Stomach (tissue), 9 donors: Measurements from ENCODE around the gene CCDC78. TPM values are rescaled to one million over a fixed set of nuclear protein-coding genes. Genes with fewer than 3 reads are reported as not detected.
"Not testable (repeated sequence)": the region's sequence is repeated elsewhere in the genome, so short reads cannot be mapped to it uniquely, and the experiment has no call there.

Experiments used
- DNase-seq, 2 donors: peaks; one replicate each; pipeline versions ENCODE4 v3.0.0 to v3.0.0-alpha.2; 2013 to 2019
- H3K27ac ChIP-seq, 5 donors: fragments of 200-600 bp in 4 of 5; sonication (generic) in 4 of 5; one replicate each; pipeline ENCODE4 v1.5.1; 2013 to 2019; ENCODE audit warnings: mild to moderate bottlenecking in 1 of 5, moderate library complexity in 1 of 5
- H3K27me3 ChIP-seq, 3 donors: fragments of 200-600 bp; sonication (generic); one replicate each; pipeline ENCODE4 v1.5.1; 2017 to 2019; ENCODE audit warnings: mixed run types in 1 of 3
- H3K36me3 ChIP-seq, 4 donors: fragments of 200-600 bp; sonication (generic); 1 replicate in 3 of 4; 2 replicates in 1 of 4; pipeline ENCODE4 v1.5.1; 2016 to 2019
- H3K4me1 ChIP-seq, 4 donors: fragments of 200-600 bp; sonication (generic); one replicate each; pipeline ENCODE4 v1.5.1; 2016 to 2019
- H3K4me3 ChIP-seq, 4 donors: fragments of 200-600 bp; sonication (generic) in 3 of 4; one replicate each; pipeline ENCODE4 v1.5.1; 2016 to 2019; ENCODE audit warnings: mild to moderate bottlenecking in 1 of 4
- H3K9me3 ChIP-seq, 4 donors: fragments of 200-600 bp; sonication (generic); one replicate each; pipeline ENCODE4 v1.5.1; 2016 to 2019
- CTCF ChIP-seq, 7 experiments: fragments of 450-650 bp in 4 of 7; fragments of 200-600 bp in 3 of 7; sonication (generic) in 3 of 7; IDR thresholded peaks; one replicate each; pipeline ENCODE4 v1.5.1; 2016 to 2019; ENCODE audit warnings: antibody characterized with exemption in 7 of 7, control low read depth in 2 of 7, mild to moderate bottlenecking in 1 of 7
- EP300 ChIP-seq: sonication (generic); formaldehyde crosslinking; IDR thresholded peaks from one replicate; pipeline ENCODE4 v1.6.1; 2017; ENCODE audit warnings: antibody characterized with exemption
- POLR2A ChIP-seq, 4 donors: fragments of 450-650 bp; IDR thresholded peaks; one replicate each; pipeline ENCODE4 v1.6.1; 2016; ENCODE audit warnings: antibody characterized with exemption in 4 of 4, control low read depth in 2 of 4, mild to moderate bottlenecking in 1 of 4, moderate library complexity in 1 of 4
- POLR2AphosphoS5 ChIP-seq, 3 donors: sonication (generic); formaldehyde crosslinking; IDR thresholded peaks; one replicate each; pipeline ENCODE4 v1.6.1; 2016; ENCODE audit warnings: antibody characterized with exemption in 3 of 3
- WGBS, 5 donors: extraction: QIAGEN DNeasy Blood & Tissue Kit in 3 of 5; methylation state at CpG; one replicate each; pipeline versions ENCODE4 v1.1.5 to v1.1.7; 2013 to 2018; 5-methylcytosine and 5-hydroxymethylcytosine counted together
- intact Hi-C: fragments of 100-400 bp; cut with DNase I; formaldehyde crosslinking; loops from one replicate; pipeline ENCODE4 v1.15.1; 2023; ENCODE audit warnings: low total_unique reads
- polyA plus RNA-seq, 3 donors: library from polyadenylated mRNA; stranded (reverse); fragments of 200-250 nt; gene quantifications; one replicate each; pipeline ENCODE4 v1.2.3, GENCODE V29; 2013
- total RNA-seq, 5 donors: library from RNA; depleted of rRNA; stranded (reverse); fragments of >200 nt; gene quantifications; one replicate each; pipeline versions ENCODE4 v1.1.0 to v1.2.3, GENCODE V29; 2014 to 2016
- donor health status: healthy with polysubstance abuse.
- donor health status: Bipolar disorder and iron deficiency.
- donor health status: healthy.

CCDC78 gene
- total and polyA plus RNA-seq, 8 donors, result 1.3 to 14.3 (median 1.5) TPM; not detected in 4

DNA sequence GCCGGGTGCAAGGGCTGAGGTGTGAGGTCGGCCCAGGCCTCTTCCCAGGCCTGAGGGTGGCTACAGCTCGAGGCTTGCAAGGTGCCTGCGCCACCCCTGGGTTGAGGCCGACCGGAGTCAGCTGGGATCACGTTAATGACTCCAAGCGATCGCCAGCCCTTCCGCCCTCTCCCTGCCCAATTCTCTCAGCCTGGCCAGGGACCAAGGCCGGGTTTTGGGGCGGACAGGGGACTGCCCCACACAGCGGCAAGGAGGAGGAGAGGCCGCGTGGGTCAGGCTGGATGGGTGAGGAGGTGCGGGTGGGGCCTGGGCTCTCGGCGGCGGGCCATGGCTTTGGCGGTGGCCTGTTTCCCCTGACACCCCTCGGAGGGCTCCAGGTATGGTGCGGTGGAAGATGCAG, 32.9 kb downstream of the CCDC78 start:
- H3K27ac ChIP-seq, result no peak overlapping the region
- peaks cover 11 to 73% (median 45%) of the 10 kb centered on the region in 3 donors for H3K27me3 ChIP-seq
- H3K36me3 ChIP-seq, result no peaks in the 10 kb centered on the region
- no peak for DNase-seq
- intact Hi-C loops, result no loop called here
- no peaks in the 10 kb centered on the region for H3K9me3 ChIP-seq
- 31 to 42% (median 35%) methylated on average over 11 to 22 of the region's 22 CpGs for WGBS, 5 donors
- H3K4me1 ChIP-seq, result peaks cover 45 to 56% (median 51%) of the 10 kb centered on the region in 4 donors
- peak overlapping the region in 1 of 4 donors; percentile 52 for H3K4me3 ChIP-seq
- no peak for TF ChIP-seq POLR2AphosphoS5 (IDR thresholded peaks at IDR 0.05)
- TF ChIP-seq EP300, result no peak
- no peak for TF ChIP-seq CTCF (IDR thresholded peaks at IDR 0.05)
- TF ChIP-seq POLR2A (IDR thresholded peaks at IDR 0.05), result no peak

DNA sequence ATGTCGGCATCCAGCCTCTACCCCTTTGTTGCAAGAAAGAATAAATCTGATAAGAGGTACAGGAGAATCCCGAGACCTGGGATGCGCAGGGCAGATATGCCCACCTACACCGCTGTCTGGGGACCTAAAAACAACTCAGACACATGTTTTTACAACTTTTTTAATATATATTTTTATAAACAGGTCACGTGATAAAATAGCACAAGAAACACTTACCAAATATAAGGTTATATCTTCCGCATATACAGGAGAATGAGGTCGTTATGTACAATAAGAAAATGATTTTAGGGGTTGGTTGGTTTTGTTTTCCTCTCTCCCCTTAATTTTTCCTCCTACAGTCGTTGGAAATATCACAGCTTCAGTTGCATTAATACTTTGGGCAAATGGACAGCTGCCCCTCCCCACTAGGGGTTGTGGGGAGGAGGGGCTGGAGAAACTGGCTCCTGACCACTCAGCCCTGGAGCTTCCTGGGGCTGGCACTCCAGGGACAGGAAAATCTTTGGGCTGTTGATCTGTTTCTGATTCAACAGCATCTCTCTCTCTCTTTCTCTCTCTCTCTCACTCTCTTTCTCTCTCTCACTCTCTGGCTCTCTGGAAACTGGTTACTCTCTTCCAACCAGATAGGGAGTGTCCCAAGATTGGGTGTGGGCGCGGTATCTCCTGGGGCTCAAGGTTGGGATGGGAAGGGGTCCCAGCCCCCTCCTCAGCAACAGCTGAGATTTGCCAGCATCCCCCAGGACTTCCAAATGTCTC, 33.7 kb downstream of the CCDC78 start:
- TF ChIP-seq POLR2A (IDR thresholded peaks at IDR 0.05), result no peak
- TF ChIP-seq CTCF (IDR thresholded peaks at IDR 0.05), result no peak
- no peak for TF ChIP-seq POLR2AphosphoS5 (IDR thresholded peaks at IDR 0.05)
- no peak for TF ChIP-seq EP300
- no peaks in the 10 kb centered on the region for H3K9me3 ChIP-seq
- DNase-seq, result no peak
- H3K4me1 ChIP-seq, result peaks cover 45 to 59% (median 56%) of the 10 kb centered on the region in 4 donors
- peaks cover 11 to 64% (median 45%) of the 10 kb centered on the region in 3 donors for H3K27me3 ChIP-seq
- H3K27ac ChIP-seq, result no peak overlapping the region
- 57 to 66% (median 60%) methylated on average over 10 of the region's 10 CpGs for WGBS, 5 donors
- H3K36me3 ChIP-seq, result peaks cover 0 to 7% (median 4%) of the 10 kb centered on the region in 4 donors
- intact Hi-C loops, result no loop called here
- H3K4me3 ChIP-seq, result no peak overlapping the region

- Histone ChIP-seq H3K36me3 (peaks cover 10 to 19% (median 17%) of the 10 kb centered on the region in 4 donors), H3K27me3 (peaks cover 11 to 52% (median 37%) of the 10 kb centered on the region in 3 donors), H3K4me1 (peaks cover 45 to 67% (median 57%) of the 10 kb centered on the region in 4 donors)
- H3K4me3 ChIP-seq, H3K27ac ChIP-seq, DNase-seq, intact Hi-C loops, H3K9me3 ChIP-seq: not testable (repeated sequence)
- WGBS, 5 donors, result 80 to 86% (median 84%) methylated on average over 16 of the region's 16 CpGs
Measured at GRCh38 chr16:691242-691641, 35.0 kb downstream of the CCDC78 start.

GRCh38 chr16:689175-689897, 36.9 kb downstream of the CCDC78 start:
- WGBS, 5 donors, result 76 to 85% (median 82%) methylated on average over 26 of the region's 26 CpGs

More at GRCh38 chr16:689175-689897, 36.9 kb downstream of the CCDC78 start:
- H3K27me3 ChIP-seq, result peaks cover 6 to 32% (median 18%) of the 10 kb centered on the region in 3 donors
- peaks cover 10 to 32% (median 20%) of the 10 kb centered on the region in 4 donors for H3K36me3 ChIP-seq
- no peak for TF ChIP-seq EP300
- no peak for TF ChIP-seq POLR2A (IDR thresholded peaks at IDR 0.05)
- no peak for TF ChIP-seq CTCF (IDR thresholded peaks at IDR 0.05)
- no peak for TF ChIP-seq POLR2AphosphoS5 (IDR thresholded peaks at IDR 0.05)
- DNase-seq, result no peak
- H3K27ac ChIP-seq, result peak overlapping the region in 4 of 5 donors; percentile 84 to 92 (median 90)
- H3K4me1 ChIP-seq, result peaks cover 36 to 66% (median 58%) of the 10 kb centered on the region in 4 donors
- no peaks in the 10 kb centered on the region for H3K9me3 ChIP-seq
- peak overlapping the region; percentile 82 to 98 (median 88) for H3K4me3 ChIP-seq
- intact Hi-C loops, result no loop called here
